Osteocyte (in vitro differentiated cells): ENCODE results near the gene GRID1. TPM values are rescaled to one million over a fixed set of nuclear protein-coding genes. Genes with fewer than 3 reads are reported as not detected.

Experiments
- DNase-seq: peaks from one replicate; pipeline ENCODE4 v3.0.0; 2021; ENCODE audit warnings: mixed read lengths; ENCODE audit not compliant: unreplicated experiment; ENCODE audit errors: extremely low spot score
- H3K27ac Mint-ChIP-seq: one replicate; pipeline ENCODE4 v1.8.0; 2021; ENCODE audit warnings: mild to moderate bottlenecking, mixed read lengths; ENCODE audit not compliant: unreplicated experiment
- H3K27me3 Mint-ChIP-seq: one replicate; pipeline ENCODE4 v1.8.0; 2021; ENCODE audit warnings: mixed read lengths; ENCODE audit not compliant: unreplicated experiment
- H3K36me3 Mint-ChIP-seq: one replicate; pipeline ENCODE4 v1.8.0; 2021; ENCODE audit warnings: mixed read lengths; ENCODE audit not compliant: unreplicated experiment
- H3K4me1 Mint-ChIP-seq: one replicate; pipeline ENCODE4 v1.8.0; 2021; ENCODE audit warnings: mixed read lengths; ENCODE audit not compliant: unreplicated experiment
- H3K4me3 Mint-ChIP-seq: one replicate; pipeline ENCODE4 v1.8.0; 2021; ENCODE audit warnings: mild to moderate bottlenecking, moderate library complexity, mixed read lengths; ENCODE audit not compliant: unreplicated experiment
- H3K9me3 Mint-ChIP-seq: one replicate; pipeline ENCODE4 v1.8.0; 2021; ENCODE audit warnings: mixed read lengths; ENCODE audit not compliant: unreplicated experiment
- CTCF ChIP-seq: fragments of 200-600 bp; sonication (generic); IDR thresholded peaks from 2 replicates; pipeline ENCODE4 v1.5.0; 2021; ENCODE audit warnings: antibody characterized with exemption, mild to moderate bottlenecking, moderate library complexity
- total RNA-seq: library from RNA; stranded (reverse); gene quantifications from 2 replicates; pipeline ENCODE4 v1.2.1, GENCODE V29; 2021

GRID1 gene
- total RNA-seq, 1 donor from 2014 or later, result 0.11 TPM

GRCh38 chr10:86316990-86317389 lies 49.6 kb downstream of the GRID1 start:
- TF ChIP-seq CTCF, result no peak
- peaks cover 3% of the 10 kb centered on the region for H3K27me3 Mint-ChIP-seq
- H3K36me3 Mint-ChIP-seq, result no peaks in the 10 kb centered on the region
- H3K4me3 Mint-ChIP-seq, result no peak overlapping the region
- no peaks in the 10 kb centered on the region for H3K4me1 Mint-ChIP-seq
- H3K27ac Mint-ChIP-seq, result no peak overlapping the region
- H3K9me3 Mint-ChIP-seq, result no peaks in the 10 kb centered on the region
- DNase-seq, result no peak

- H3K4me3 Mint-ChIP-seq, result no peak overlapping the region
- no peak for DNase-seq
- H3K36me3 Mint-ChIP-seq, result no peaks in the 10 kb centered on the region
- no peaks in the 10 kb centered on the region for H3K4me1 Mint-ChIP-seq
- TF ChIP-seq CTCF, result no peak
- H3K9me3 Mint-ChIP-seq, result no peaks in the 10 kb centered on the region
- no peak overlapping the region for H3K27ac Mint-ChIP-seq
- no peaks in the 10 kb centered on the region for H3K27me3 Mint-ChIP-seq
Observed at GRCh38 chr10:86316274-86316835, 50.2 kb downstream of the GRID1 start.

GRCh38 chr10:86315549-86315942 lies 51.0 kb downstream of the GRID1 start:
- H3K4me1 Mint-ChIP-seq, result no peaks in the 10 kb centered on the region
- H3K4me3 Mint-ChIP-seq, result no peak overlapping the region
- DNase-seq, result no peak
- H3K36me3 Mint-ChIP-seq, result no peaks in the 10 kb centered on the region
- no peak for TF ChIP-seq CTCF
- no peaks in the 10 kb centered on the region for H3K9me3 Mint-ChIP-seq
- H3K27ac Mint-ChIP-seq, result no peak overlapping the region
- no peaks in the 10 kb centered on the region for H3K27me3 Mint-ChIP-seq

GRCh38 chr10:86314616-86315548 lies 51.7 kb downstream of the GRID1 start:
- H3K4me3 Mint-ChIP-seq, result no peak overlapping the region
- no peaks in the 10 kb centered on the region for H3K36me3 Mint-ChIP-seq
- no peaks in the 10 kb centered on the region for H3K9me3 Mint-ChIP-seq
- H3K4me1 Mint-ChIP-seq, result no peaks in the 10 kb centered on the region
- DNase-seq, result no peak
- TF ChIP-seq CTCF, result no peak
- H3K27ac Mint-ChIP-seq, result no peak overlapping the region
- H3K27me3 Mint-ChIP-seq, result no peaks in the 10 kb centered on the region

GRCh38 chr10:86313621-86314041 lies 53.0 kb downstream of the GRID1 start:
- Mint-ChIP-seq H3K4me3 (no peak overlapping the region), H3K36me3 (no peaks in the 10 kb centered on the region), H3K9me3 (no peaks in the 10 kb centered on the region), H3K4me1 (no peaks in the 10 kb centered on the region), H3K27ac (no peak overlapping the region), H3K27me3 (no peaks in the 10 kb centered on the region)
- DNase-seq, result no peak
- TF ChIP-seq CTCF, result no peak
